Ecto neural progenitor cell (in vitro differentiated cells): Measurements from ENCODE around the gene MACROD2.
"Not testable (repeated sequence)": the region's sequence is repeated elsewhere in the genome, so short reads cannot be mapped to it uniquely, and the experiment has no call there.

Source experiments
- DNase-seq: peaks from one replicate; pipeline ENCODE4 v3.0.0-alpha.2; 2018; ENCODE audit warnings: low spot score

The MACROD2 gene

GRCh38 chr20:15535863-15536262, 1540.5 kb downstream of the MACROD2 start:
- no peak for DNase-seq

- DNase-seq: not testable (repeated sequence)
Observed at GRCh38 chr20:15537200-15537599, 1541.9 kb downstream of the MACROD2 start.

GRCh38 chr20:15542655-15543054, 1547.3 kb downstream of the MACROD2 start:
- no peak for DNase-seq

- no peak for DNase-seq
Observed at GRCh38 chr20:15544742-15545141, 1549.4 kb downstream of the MACROD2 start.

GRCh38 chr20:15546525-15547023, 1551.3 kb downstream of the MACROD2 start:
- no peak for DNase-seq

GRCh38 chr20:15547119-15547518, 1551.8 kb downstream of the MACROD2 start:
- DNase-seq: no peak

GRCh38 chr20:15550116-15550870, 1555.0 kb downstream of the MACROD2 start:
- no peak for DNase-seq

GRCh38 chr20:15555913-15556312, 1560.6 kb downstream of the MACROD2 start:
- no peak for DNase-seq

- DNase-seq: no peak
Observed at GRCh38 chr20:15556869-15557268, 1561.6 kb downstream of the MACROD2 start.

- DNase-seq: no peak
Observed at GRCh38 chr20:15561070-15561569, 1565.8 kb downstream of the MACROD2 start.

GRCh38 chr20:15561707-15562404, 1566.5 kb downstream of the MACROD2 start:
- no peak for DNase-seq

- no peak for DNase-seq
Observed at GRCh38 chr20:15563836-15564235, 1568.5 kb downstream of the MACROD2 start.

- DNase-seq: no peak
Observed at GRCh38 chr20:15564981-15565380, 1569.7 kb downstream of the MACROD2 start.

- no peak for DNase-seq
Observed at GRCh38 chr20:15565786-15566185, 1570.5 kb downstream of the MACROD2 start.

- no peak for DNase-seq
Observed at GRCh38 chr20:15567219-15567618, 1571.9 kb downstream of the MACROD2 start.

GRCh38 chr20:15570156-15570555, 1574.8 kb downstream of the MACROD2 start:
- DNase-seq: no peak

- DNase-seq: no peak
Observed at GRCh38 chr20:15571056-15571455, 1575.7 kb downstream of the MACROD2 start.

- DNase-seq: no peak
Observed at GRCh38 chr20:15575255-15575654, 1579.9 kb downstream of the MACROD2 start.

GRCh38 chr20:15576411-15576810, 1581.1 kb downstream of the MACROD2 start:
- no peak for DNase-seq

- no peak for DNase-seq
Observed at GRCh38 chr20:15578113-15578512, 1582.8 kb downstream of the MACROD2 start.

- no peak for DNase-seq
Observed at GRCh38 chr20:15579688-15580087, 1584.4 kb downstream of the MACROD2 start.

GRCh38 chr20:15582146-15582760, 1586.9 kb downstream of the MACROD2 start:
- DNase-seq: no peak

GRCh38 chr20:15584507-15584906, 1589.2 kb downstream of the MACROD2 start:
- DNase-seq: no peak
